GM23338 (cell line): ENCODE measurements around the gene GRM6. TPM values are rescaled to one million over a fixed set of nuclear protein-coding genes. Genes with fewer than 3 reads are reported as not detected.
A peak's percentile ranks its signal among the peaks of the same experiment; 100 is the strongest.

Experiments
- ATAC-seq: fragments of 200-7000 bp; cut with Tn5 transposase; 3 replicates; pipeline ENCODE4 v1.9.1; 2020
- DNase-seq: peaks from one replicate; pipeline ENCODE4 v3.0.0-alpha.2; 2015; ENCODE audit warnings: low spot score
- H2AFZ ChIP-seq: fragments of 200-600 bp; sonication (generic); 2 replicates; pipeline ENCODE4 v1.8.0; 2016; ENCODE audit warnings: antibody characterized with exemption, mild to moderate bottlenecking, moderate library complexity
- H3F3A ChIP-seq: fragments of 200-600 bp; sonication (generic); replicated peaks from 2 replicates; pipeline ENCODE4 v1.8.0; 2017; ENCODE audit warnings: antibody characterized with exemption, mixed run types, low read depth
- H3K27ac ChIP-seq: fragments of 200-600 bp; sonication (generic); 2 replicates; pipeline ENCODE4 v1.6.1; 2016; ENCODE audit warnings: low read depth
- H3K27me3 ChIP-seq: fragments of 200-600 bp; sonication (generic); 2 replicates; pipeline ENCODE4 v1.8.0; 2016; ENCODE audit warnings: mild to moderate bottlenecking, mixed run types, moderate library complexity; ENCODE audit not compliant: insufficient read depth
- H3K36me3 ChIP-seq: fragments of 200-600 bp; sonication (generic); 2 replicates; pipeline ENCODE4 v1.8.0; 2016; ENCODE audit warnings: mild to moderate bottlenecking; ENCODE audit not compliant: insufficient read depth
- H3K4me1 ChIP-seq: fragments of 200-600 bp; sonication (generic); 2 replicates; pipeline ENCODE4 v1.8.0; 2016; ENCODE audit warnings: mild to moderate bottlenecking, moderate library complexity; ENCODE audit not compliant: insufficient read depth
- H3K4me2 ChIP-seq: fragments of 200-600 bp; sonication (generic); 2 replicates; pipeline ENCODE4 v1.7.1; 2017; ENCODE audit warnings: mixed run types
- H3K4me3 ChIP-seq: fragments of 200-600 bp; sonication (generic); 2 replicates; pipeline ENCODE4 v1.6.1; 2016; ENCODE audit warnings: mixed run types
- H3K79me2 ChIP-seq: fragments of 200-600 bp; sonication (generic); replicated peaks from 2 replicates; pipeline ENCODE4 v1.8.0; 2017; ENCODE audit warnings: mild to moderate bottlenecking; ENCODE audit not compliant: insufficient read depth
- H3K9me2 ChIP-seq: fragments of 200-600 bp; sonication (generic); 2 replicates; pipeline ENCODE4 v1.8.0; 2017; ENCODE audit not compliant: insufficient read depth
- H4K20me1 ChIP-seq: fragments of 200-600 bp; sonication (generic); replicated peaks from 2 replicates; pipeline ENCODE4 v1.8.0; 2017; ENCODE audit warnings: mild to moderate bottlenecking; ENCODE audit not compliant: insufficient read depth
- H3K27ac Mint-ChIP-seq: 2 replicates; pipeline ENCODE4 v1.8.0; 2020; ENCODE audit warnings: inconsistent platforms, mild to moderate bottlenecking, moderate library complexity, mixed read lengths
- H3K27me3 Mint-ChIP-seq: 3 replicates; pipeline ENCODE4 v1.8.0; 2022; ENCODE audit warnings: low read depth, mild to moderate bottlenecking, moderate library complexity, mixed read lengths, inconsistent platforms; ENCODE audit not compliant: insufficient read depth, poor library complexity
- H3K36me3 Mint-ChIP-seq: 3 replicates; pipeline ENCODE4 v1.8.0; 2021; ENCODE audit warnings: low read depth, mild to moderate bottlenecking, inconsistent platforms, moderate library complexity, mixed read lengths
- H3K4me1 Mint-ChIP-seq: 3 replicates; pipeline ENCODE4 v1.8.0; 2020; ENCODE audit warnings: mild to moderate bottlenecking, inconsistent platforms, mixed read lengths
- H3K4me3 Mint-ChIP-seq: 3 replicates; pipeline ENCODE4 v1.8.0; 2021; ENCODE audit warnings: moderate library complexity, mild to moderate bottlenecking, inconsistent platforms, mixed read lengths
- H3K9me3 Mint-ChIP-seq: 3 replicates; pipeline ENCODE4 v1.8.0; 2020; ENCODE audit warnings: moderate library complexity, mild to moderate bottlenecking, inconsistent platforms, mixed read lengths
- EZH2 ChIP-seq: fragments of 200-600 bp; sonication (generic); IDR thresholded peaks from one replicate; pipeline ENCODE4 v1.8.0; 2017; ENCODE audit warnings: antibody characterized with exemption, mild to moderate bottlenecking, low read depth; ENCODE audit not compliant: unreplicated experiment
- STAT1 ChIP-seq: IDR thresholded peaks from one replicate; pipeline ENCODE4 v1.6.1; 2016; ENCODE audit warnings: antibody characterized with exemption; ENCODE audit not compliant: unreplicated experiment
- ZNF331 ChIP-seq: fragments of 250-450 bp; sonication (Bioruptor Pico); IDR thresholded peaks from 2 replicates; pipeline ENCODE4 v1.5.0; 2020; ENCODE audit warnings: low read depth, mild to moderate bottlenecking, moderate library complexity
- polyA plus RNA-seq: library from polyadenylated mRNA; unstranded; fragments of >200 nt; fragmentation: Nextera tagmentation; extraction: Ambion mirVana; gene quantifications from 2 replicates; pipeline ENCODE4 v1.2.1, GENCODE V29; 2016
- total RNA-seq: library from RNA; depleted of rRNA; stranded (reverse); fragments of >200 nt; shearing (Covaris generic); gene quantifications from 2 replicates; pipeline ENCODE4 v1.2.3, GENCODE V29; 2014; rRNA removed
- TF ChIP-seq, protein P1 (sequence below): IDR thresholded peaks from 2 replicates; pipeline ENCODE4 v1.6.1; 2016; ENCODE audit warnings: antibody characterized with exemption

GRM6 gene
- total and polyA plus RNA-seq, 2 experiments from 2014 or later: 0.19 TPM; not detected in 1

DNA sequence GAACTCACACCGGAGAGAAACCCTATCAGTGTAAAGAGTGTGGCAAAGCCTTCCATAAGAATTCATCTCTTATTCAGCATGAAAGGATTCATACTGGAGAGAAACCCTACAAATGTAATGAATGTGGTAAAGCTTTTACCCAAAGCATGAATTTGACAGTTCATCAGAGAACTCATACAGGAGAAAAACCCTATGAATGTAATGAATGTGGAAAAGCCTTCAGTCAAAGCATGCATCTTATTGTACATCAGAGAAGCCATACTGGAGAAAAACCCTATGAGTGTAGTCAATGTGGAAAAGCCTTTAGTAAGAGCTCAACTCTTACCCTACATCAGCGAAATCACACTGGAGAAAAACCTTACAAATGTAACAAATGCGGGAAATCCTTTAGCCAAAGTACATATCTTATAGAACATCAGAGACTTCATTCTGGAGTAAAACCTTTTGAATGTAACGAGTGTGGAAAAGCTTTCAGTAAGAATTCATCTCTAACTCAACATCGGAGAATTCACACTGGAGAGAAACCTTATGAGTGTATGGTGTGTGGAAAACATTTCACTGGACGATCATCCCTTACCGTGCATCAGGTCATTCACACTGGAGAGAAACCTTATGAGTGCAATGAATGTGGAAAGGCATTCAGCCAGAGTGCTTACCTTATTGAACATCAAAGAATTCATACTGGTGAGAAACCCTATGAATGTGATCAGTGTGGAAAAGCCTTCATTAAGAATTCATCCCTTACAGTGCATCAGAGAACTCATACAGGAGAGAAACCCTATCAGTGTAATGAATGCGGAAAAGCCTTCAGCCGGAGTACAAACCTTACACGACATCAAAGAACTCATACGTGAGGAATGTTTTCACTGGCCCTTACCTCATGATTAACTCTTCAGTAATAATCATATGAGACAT lies 63.0 kb downstream of the GRM6 start:
- no peak for ATAC-seq
- Mint-ChIP-seq H3K27ac (no peak overlapping the region), H3K4me3 (no peak overlapping the region), H3K9me3 (peaks cover 99% of the 10 kb centered on the region), H3K27me3 (peaks cover 3% of the 10 kb centered on the region), H3K4me1 (no peaks in the 10 kb centered on the region), H3K36me3 (peaks cover 73% of the 10 kb centered on the region)
- TF ChIP-seq, protein P1, sequence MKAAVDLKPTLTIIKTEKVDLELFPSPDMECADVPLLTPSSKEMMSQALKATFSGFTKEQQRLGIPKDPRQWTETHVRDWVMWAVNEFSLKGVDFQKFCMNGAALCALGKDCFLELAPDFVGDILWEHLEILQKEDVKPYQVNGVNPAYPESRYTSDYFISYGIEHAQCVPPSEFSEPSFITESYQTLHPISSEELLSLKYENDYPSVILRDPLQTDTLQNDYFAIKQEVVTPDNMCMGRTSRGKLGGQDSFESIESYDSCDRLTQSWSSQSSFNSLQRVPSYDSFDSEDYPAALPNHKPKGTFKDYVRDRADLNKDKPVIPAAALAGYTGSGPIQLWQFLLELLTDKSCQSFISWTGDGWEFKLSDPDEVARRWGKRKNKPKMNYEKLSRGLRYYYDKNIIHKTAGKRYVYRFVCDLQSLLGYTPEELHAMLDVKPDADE: no peak
- TF ChIP-seq STAT1 (no peak), EZH2 (no peak), ZNF331 (CRISPR knock-in tag) (no peak)
- DNase-seq: peak; percentile 3
- Histone ChIP-seq H3K4me2 (no peak overlapping the region), H3K4me3 (no peak overlapping the region), H2AFZ (no peak overlapping the region), H3K27me3 (no peaks in the 10 kb centered on the region; the same call in 1 of the 2 replicates), H4K20me1 (no peaks in the 10 kb centered on the region), H3K4me1 (no peaks in the 10 kb centered on the region), H3K9me2 (no peaks in the 10 kb centered on the region), H3K27ac (no peak overlapping the region), H3F3A (no peaks in the 10 kb centered on the region), H3K79me2 (no peaks in the 10 kb centered on the region), H3K36me3 (peaks cover 22% of the 10 kb centered on the region; the same call in 1 of the 2 replicates)

Other genes starting within 250 kb of the GRM6 start
- gene ZNF354B, start 135.4 kb downstream of the GRM6 start, total RNA-seq: 11.5 and 12.3 TPM in 2 replicates
- 9.0 and 9.2 TPM in 2 replicates for gene ZNF354B, start 135.4 kb downstream of the GRM6 start, polyA plus RNA-seq
- 0.42 and 0.62 TPM in 2 replicates for gene ZFP2, start 99.4 kb downstream of the GRM6 start, total RNA-seq
- 0.61 and 1.4 TPM in 2 replicates for gene ZFP2, start 99.4 kb downstream of the GRM6 start, polyA plus RNA-seq
- gene ZNF454, start 54.1 kb downstream of the GRM6 start, total RNA-seq: 5.9 and 12.8 TPM in 2 replicates
- gene ZNF454, start 54.1 kb downstream of the GRM6 start, polyA plus RNA-seq: 3.2 and 4.9 TPM in 2 replicates
- gene ZNF879, start 28.5 kb upstream of the GRM6 start, total RNA-seq: 3.5 and 5.6 TPM in 2 replicates
- 3.0 and 3.9 TPM in 2 replicates for gene ZNF879, start 28.5 kb upstream of the GRM6 start, polyA plus RNA-seq
- 9.8 and 11.3 TPM in 2 replicates for gene ZNF354C, start 65.1 kb upstream of the GRM6 start, total RNA-seq
- 0.99 and 1.6 TPM in 2 replicates for gene ZNF354C, start 65.1 kb upstream of the GRM6 start, polyA plus RNA-seq